ENCODE data around the gene APOL1. TPM values are rescaled to one million over a fixed set of nuclear protein-coding genes. Genes with fewer than 3 reads are reported as not detected.

The APOL1 gene
- polyA plus RNA-seq, 1 donor from 2014 or later = not detected

DNA sequence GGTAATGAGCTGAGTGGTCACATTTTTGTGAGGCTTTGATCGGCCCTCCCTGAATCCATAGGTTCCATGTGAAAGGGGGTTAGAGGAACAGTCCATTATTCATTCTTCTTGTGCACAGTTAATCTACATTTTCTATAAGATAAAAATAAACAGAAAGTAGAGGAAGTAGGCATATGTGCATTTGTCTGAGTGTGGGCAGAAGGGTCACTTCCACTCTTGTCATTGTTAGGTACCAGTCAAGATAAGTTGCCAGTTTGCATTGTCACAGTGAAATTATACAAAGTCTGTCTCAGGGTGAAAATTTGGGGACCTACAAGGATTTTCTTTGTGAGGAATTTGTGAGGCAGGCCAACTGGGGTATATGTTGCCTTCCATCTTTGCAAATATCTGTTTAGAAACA lies 46.7 kb upstream of the APOL1 start:
- no peaks in the 10 kb centered on the region for H3K79me2 ChIP-seq (replicated peaks; ENCODE audit: insufficient read depth, low read length)
- H3F3A ChIP-seq (ENCODE audit: insufficient read depth, low read length, poor library complexity, severe bottlenecking) = no peaks in the 10 kb centered on the region
- no peak overlapping the region for H3K4me3 ChIP-seq (ENCODE audit: low read length)
- TF ChIP-seq CTCF (IDR thresholded peaks at IDR 0.05; ENCODE audit: poor library complexity, severe bottlenecking) (no peak), MXI1 (conservative IDR thresholded peaks at IDR 0.05; ENCODE audit: poor library complexity, severe bottlenecking) (no peak), TAF1 (IDR thresholded peaks at IDR 0.05; ENCODE audit: low read depth) (no peak), EZH2 (IDR thresholded peaks at IDR 0.05; ENCODE audit: borderline replicate concordance, insufficient read depth, low read length, poor library complexity, severe bottlenecking) (no peak), POLR2AphosphoS5 (IDR thresholded peaks at IDR 0.05) (no peak), SMC3 (conservative IDR thresholded peaks at IDR 0.05; ENCODE audit: poor library complexity) (no peak), RAD21 (conservative IDR thresholded peaks at IDR 0.05) (no peak), REST (IDR thresholded peaks at IDR 0.05; ENCODE audit: borderline replicate concordance) (no peak), EP300 (conservative IDR thresholded peaks at IDR 0.05; ENCODE audit: poor library complexity, severe bottlenecking) (no peak)
- H3K27me3 ChIP-seq (ENCODE audit: insufficient read depth, low read depth, low read length) = no peaks in the 10 kb centered on the region
- no peaks in the 10 kb centered on the region for H3K9me3 ChIP-seq (ENCODE audit: low read length)
- H3K4me2 ChIP-seq (ENCODE audit: low read length) = no peak overlapping the region
- no peaks in the 10 kb centered on the region for H3K36me3 ChIP-seq (ENCODE audit: insufficient read depth, low read length)
- no peak overlapping the region for H2AFZ ChIP-seq (ENCODE audit: low read depth, low read length)
- no peaks in the 10 kb centered on the region for H4K20me1 ChIP-seq (ENCODE audit: insufficient read depth)
- no peak overlapping the region for H3K9ac ChIP-seq (ENCODE audit: low read length)
- no peaks in the 10 kb centered on the region for H3K9me2 ChIP-seq (ENCODE audit: insufficient read depth, low read length)
- no peak overlapping the region for H3K27ac ChIP-seq (ENCODE audit: low read length)

DNA sequence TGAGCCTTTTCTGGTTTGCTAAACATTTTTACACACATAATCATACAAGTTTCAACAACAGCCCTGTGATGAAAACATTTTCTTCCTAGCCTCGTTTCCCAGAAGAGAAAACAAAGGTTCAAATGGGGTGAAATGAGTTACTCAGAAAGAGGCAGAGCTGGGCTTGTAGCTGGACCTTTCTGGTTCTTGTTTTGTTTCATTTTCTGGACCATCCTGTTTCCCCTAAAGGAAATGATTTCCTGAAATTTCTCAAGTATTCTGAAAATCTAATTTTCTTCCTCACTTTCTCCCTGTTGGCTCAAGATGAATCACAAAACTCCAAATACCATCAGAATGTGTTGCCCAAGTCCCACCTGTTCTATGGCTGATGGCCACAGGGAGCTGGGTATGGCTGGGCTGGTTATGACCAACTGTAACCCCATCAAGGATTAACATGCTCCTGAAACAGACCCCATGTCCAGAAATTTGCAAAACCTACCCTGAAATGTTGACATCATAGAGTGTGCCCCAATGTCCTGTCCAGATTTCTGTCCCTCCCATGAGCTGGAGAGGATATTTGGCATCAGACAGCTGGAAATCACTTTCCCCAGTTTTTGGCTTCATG lies 44.7 kb upstream of the APOL1 start:
- no peak overlapping the region for H3K4me2 ChIP-seq (ENCODE audit: low read length)
- no peak overlapping the region for H2AFZ ChIP-seq (ENCODE audit: low read depth, low read length)
- no peak overlapping the region for H3K9ac ChIP-seq (ENCODE audit: low read length)
- no peaks in the 10 kb centered on the region for H4K20me1 ChIP-seq (ENCODE audit: insufficient read depth)
- H3F3A ChIP-seq (ENCODE audit: insufficient read depth, low read length, poor library complexity, severe bottlenecking) = no peaks in the 10 kb centered on the region
- H3K36me3 ChIP-seq (ENCODE audit: insufficient read depth, low read length) = no peaks in the 10 kb centered on the region
- no peak overlapping the region for H3K27ac ChIP-seq (ENCODE audit: low read length)
- H3K79me2 ChIP-seq (replicated peaks; ENCODE audit: insufficient read depth, low read length) = no peaks in the 10 kb centered on the region
- no peaks in the 10 kb centered on the region for H3K9me2 ChIP-seq (ENCODE audit: insufficient read depth, low read length)
- H3K4me3 ChIP-seq (ENCODE audit: low read length) = no peak overlapping the region
- no peak for TF ChIP-seq SMC3 (conservative IDR thresholded peaks at IDR 0.05; ENCODE audit: poor library complexity)
- TF ChIP-seq EZH2 (IDR thresholded peaks at IDR 0.05; ENCODE audit: borderline replicate concordance, insufficient read depth, low read length, poor library complexity, severe bottlenecking) = no peak
- no peak for TF ChIP-seq RAD21 (conservative IDR thresholded peaks at IDR 0.05)
- no peak for TF ChIP-seq REST (IDR thresholded peaks at IDR 0.05; ENCODE audit: borderline replicate concordance)
- TF ChIP-seq TAF1 (IDR thresholded peaks at IDR 0.05; ENCODE audit: low read depth) = no peak
- TF ChIP-seq MXI1 (conservative IDR thresholded peaks at IDR 0.05; ENCODE audit: poor library complexity, severe bottlenecking) = no peak
- TF ChIP-seq CTCF (IDR thresholded peaks at IDR 0.05; ENCODE audit: poor library complexity, severe bottlenecking) = no peak
- H3K9me3 ChIP-seq (ENCODE audit: low read length) = no peaks in the 10 kb centered on the region
- H3K27me3 ChIP-seq (ENCODE audit: insufficient read depth, low read depth, low read length) = no peaks in the 10 kb centered on the region
